HFF-Myc (cell line): ENCODE data around the gene SPON1.

Experiments used
- DNase-seq: peaks from one replicate; pipeline ENCODE4 v3.0.0-alpha.2; 2011; ENCODE audit warnings: low read depth; ENCODE audit errors: extremely low read depth
- H3K4me3 ChIP-seq: replicated peaks from 2 replicates; pipeline ENCODE4 v1.5.1; 2011; ENCODE audit warnings: low read depth, mild to moderate bottlenecking, control low read depth, low read length
- CTCF ChIP-seq: IDR thresholded peaks from 2 replicates; pipeline ENCODE4 v1.5.1; 2012; ENCODE audit warnings: mild to moderate bottlenecking, low read depth, low read length, control low read depth; ENCODE audit errors: missing control alignments

Gene SPON1

DNA sequence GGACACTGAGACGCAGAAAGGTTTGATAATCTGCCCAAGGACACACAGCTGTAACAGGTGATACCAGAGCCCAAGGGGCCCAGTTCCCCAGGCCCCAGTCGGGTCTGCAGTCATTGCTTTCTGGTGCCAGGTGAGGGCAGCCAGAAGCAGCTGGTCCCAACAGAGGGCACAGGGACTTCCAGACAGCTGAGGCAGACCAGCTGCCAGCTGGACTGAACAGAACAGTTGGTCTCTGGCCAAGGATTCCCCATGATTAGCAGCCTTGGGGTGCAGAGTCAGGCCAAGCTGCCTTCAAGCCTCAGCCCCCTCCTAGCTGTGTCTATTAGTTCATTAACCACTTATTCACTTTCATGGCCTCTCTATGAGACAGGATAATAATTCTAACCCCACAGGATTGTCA lies 290.9 kb downstream of the SPON1 start:
- H3K4me3 ChIP-seq: no peak overlapping the region
- TF ChIP-seq CTCF: no peak
- no peak for DNase-seq

DNA sequence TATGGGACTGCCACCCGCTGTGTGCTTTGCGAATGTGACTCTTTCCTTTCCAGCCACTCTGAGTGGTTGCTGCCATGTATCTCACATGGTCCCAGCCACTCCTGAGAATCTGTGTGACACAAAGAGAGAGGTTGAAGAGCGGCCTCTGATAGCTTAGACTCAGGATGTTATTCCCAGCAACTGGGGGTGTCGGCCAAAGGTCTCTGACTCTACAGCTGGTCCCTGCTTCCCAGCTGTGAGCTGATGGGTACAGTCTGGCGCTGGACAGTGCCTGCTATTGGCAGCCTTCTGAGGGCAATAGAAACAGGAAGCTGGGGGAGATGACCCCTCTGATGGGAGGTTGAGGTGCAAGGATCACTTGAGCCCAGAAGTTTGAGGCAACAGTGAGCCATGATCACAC lies 291.3 kb downstream of the SPON1 start:
- no peak overlapping the region for H3K4me3 ChIP-seq
- DNase-seq: no peak
- no peak for TF ChIP-seq CTCF

- H3K4me3 ChIP-seq: no peak overlapping the region
- no peak for TF ChIP-seq CTCF
- no peak for DNase-seq
Measured at GRCh38 chr11:14254533-14255237, 292.2 kb downstream of the SPON1 start.

DNA sequence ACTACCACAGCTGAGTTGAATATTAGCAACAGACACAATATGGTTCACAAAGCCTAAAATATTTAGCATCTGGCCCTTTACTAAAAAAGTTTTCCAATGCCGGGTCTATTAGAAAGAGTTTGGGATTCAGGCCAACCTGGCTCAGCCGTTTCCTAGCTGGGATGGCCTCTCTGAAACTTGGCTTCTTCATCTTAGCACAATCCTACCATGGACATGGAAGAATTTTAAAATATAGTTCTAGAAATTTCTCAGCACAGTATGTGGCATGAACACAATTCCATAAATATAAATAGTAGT lies 292.7 kb downstream of the SPON1 start:
- H3K4me3 ChIP-seq: no peak overlapping the region
- no peak for TF ChIP-seq CTCF
- DNase-seq: no peak

DNA sequence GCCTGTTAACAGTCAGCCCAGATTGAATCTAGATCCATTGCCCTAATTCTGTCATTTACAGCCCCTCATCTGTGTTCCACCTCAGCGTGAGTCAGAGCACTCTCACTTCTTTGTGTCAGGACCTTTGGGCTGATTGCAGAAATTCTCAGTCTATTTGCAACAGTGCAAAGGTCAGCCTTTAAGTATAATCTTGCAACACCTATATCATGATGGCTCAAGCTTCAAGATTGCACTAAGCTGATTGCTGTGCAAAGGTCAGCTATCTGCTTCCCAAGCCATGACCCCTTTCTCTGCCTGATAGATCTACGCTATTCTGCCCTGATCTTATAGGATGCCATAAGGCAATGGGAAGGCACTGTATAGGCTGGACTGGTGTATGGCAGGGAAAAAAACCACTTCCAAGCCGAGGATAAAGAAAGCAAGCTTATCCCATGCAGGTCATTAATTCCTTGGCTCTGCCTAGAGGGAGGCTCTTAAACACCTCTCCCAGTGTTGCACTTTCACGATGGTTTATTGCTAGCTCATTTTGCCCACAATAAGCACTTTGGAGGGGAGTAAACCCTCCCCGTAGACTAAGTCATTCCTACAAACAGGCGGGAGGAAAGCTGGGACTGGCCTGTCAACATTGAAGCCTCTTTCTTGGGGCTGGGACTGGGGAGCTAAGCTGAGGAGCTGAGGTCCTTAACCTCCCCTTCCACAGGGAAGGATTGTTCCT lies 295.9 kb downstream of the SPON1 start:
- no peak for DNase-seq
- no peak for TF ChIP-seq CTCF
- no peak overlapping the region for H3K4me3 ChIP-seq

- H3K4me3 ChIP-seq: no peak overlapping the region
- DNase-seq: no peak
- no peak for TF ChIP-seq CTCF
Measured at GRCh38 chr11:14259186-14259784, 296.8 kb downstream of the SPON1 start.
